HG03097 (cell line): ENCODE measurements around the gene SCARB2.

Experiments used
- ATAC-seq: cut with Tn5 transposase; IDR thresholded peaks from one replicate; pipeline ENCODE4 v1.9.1; 2021; ENCODE audit not compliant: unreplicated experiment, low FRiP score

SCARB2 gene

GRCh38 chr4:76160355-76160754, 53.3 kb downstream of the SCARB2 start:
- no peak for ATAC-seq

- no peak for ATAC-seq
Measured at GRCh38 chr4:76156635-76157034, 57.0 kb downstream of the SCARB2 start.

GRCh38 chr4:76155979-76156378, 57.6 kb downstream of the SCARB2 start:
- ATAC-seq = no peak

DNA sequence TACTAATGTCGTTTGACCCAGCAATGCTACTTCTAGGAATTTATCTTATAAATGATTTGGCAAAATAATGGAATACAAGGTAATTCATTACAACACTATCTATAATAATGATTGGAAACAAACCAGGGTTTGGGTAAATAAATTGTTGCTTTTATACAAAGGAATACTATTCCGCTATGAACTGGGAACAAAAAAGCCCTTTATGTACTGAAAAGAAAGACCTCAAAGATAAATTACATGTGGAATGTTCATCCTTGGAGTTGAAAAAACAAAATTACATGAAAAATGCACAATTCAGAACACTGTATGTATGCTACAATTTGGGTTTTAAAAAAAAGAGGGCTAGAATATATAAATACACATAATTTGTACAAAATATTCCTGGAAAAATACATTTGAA, 60.3 kb downstream of the SCARB2 start:
- ATAC-seq = no peak

GRCh38 chr4:76148142-76148865, 65.3 kb downstream of the SCARB2 start, which contains the start of gene NUP54:
Gene NUP54 (minus strand): TSS chr4:76148397. CDS start chr4:76148374, 23 bp downstream.
- peak; percentile 98 for ATAC-seq

DNA sequence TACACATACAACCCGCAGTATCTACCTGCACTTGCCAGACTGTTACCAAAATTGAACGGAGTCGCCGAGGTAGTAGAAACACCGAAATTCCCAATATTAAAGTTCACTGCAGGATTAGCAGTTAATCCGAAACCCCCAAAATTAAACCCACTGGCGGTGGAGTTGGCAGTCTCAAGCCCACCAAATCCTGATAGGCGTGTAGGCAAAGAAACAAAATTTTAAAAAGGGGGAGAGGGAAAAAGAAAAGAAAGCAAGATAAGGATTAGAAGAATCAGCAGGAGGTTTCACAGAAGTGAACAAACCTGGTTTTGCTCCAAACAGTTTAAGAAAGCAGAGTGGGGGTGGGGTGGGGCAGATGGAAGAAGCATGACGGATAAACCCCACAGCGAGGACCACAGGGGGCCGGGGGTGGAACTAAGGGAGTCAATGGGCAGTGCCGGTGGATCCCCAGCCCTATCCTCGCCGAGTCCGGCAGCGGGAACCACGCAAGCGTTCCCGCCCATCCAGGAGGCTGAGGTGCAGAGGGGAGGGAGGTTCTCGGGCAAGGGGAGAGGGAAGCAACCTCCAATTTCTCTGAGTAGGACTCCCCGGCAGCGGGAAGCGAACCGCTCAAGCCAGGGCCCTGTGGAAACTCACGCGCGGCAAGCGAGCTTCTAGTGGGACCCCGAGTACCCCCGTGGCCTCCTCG, 66.0 kb downstream of the SCARB2 start:
- ATAC-seq = peak; percentile 31

DNA sequence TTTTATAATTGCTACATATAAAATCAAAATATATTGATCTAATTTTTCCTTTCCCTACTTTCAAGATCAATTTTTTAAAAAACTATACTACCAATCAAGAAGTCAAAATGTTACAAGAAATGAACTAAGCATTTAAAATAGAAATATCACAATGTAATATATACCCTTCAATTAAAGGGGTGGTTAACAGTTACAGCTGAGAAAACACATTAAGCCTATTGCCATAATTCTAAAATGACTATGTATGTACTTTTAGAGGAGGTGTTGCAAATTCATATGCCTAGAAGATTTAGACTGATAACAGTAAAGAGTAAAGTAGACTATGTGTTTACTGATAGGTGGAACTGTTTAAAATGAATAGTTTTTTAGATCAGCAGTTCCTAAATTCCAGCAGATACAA, 69.1 kb downstream of the SCARB2 start:
- ATAC-seq = no peak

- ATAC-seq = no peak
Measured at GRCh38 chr4:76141241-76141640, 72.4 kb downstream of the SCARB2 start.

DNA sequence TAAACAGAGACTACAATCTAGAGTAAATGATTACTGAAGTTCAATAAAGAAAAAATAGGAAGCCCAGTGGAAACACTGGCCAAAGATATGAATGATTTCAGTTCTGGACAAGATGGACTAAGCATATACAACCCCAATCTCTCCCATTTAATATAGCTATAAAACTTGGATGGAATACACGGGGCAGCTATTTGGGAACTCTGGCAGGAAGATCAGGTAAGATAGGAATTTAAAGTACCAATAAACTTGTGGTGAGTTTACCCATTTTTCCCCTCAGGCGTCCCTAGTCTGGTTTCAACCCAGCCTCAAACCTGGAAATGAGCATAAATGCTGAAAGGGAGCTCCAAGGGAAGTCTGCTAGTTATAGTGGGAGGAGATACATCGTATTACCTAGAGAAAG, 85.9 kb downstream of the SCARB2 start:
- no peak for ATAC-seq

DNA sequence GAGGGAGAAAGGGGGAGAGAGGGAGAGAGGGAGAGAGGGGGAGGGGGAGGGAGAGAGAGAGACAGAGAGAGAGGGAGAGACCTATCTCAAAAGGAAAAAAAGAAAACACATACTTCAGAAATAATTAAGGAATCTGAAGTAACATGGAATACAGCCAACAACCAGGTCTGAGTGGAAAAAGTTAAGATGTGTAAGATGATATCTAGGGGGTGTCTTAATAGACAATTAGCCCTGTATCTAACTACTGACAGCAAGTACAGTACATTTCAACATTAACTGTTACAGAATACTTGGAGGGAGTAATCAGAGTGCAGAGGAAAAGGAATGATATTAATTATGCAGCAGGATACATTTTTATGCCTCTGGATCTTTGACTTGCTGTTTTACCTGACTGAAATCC, 87.8 kb downstream of the SCARB2 start:
- no peak for ATAC-seq

- ATAC-seq = no peak
Measured at GRCh38 chr4:76120199-76120598, 93.4 kb downstream of the SCARB2 start.

GRCh38 chr4:76117536-76117935, 96.1 kb downstream of the SCARB2 start:
- ATAC-seq = no peak

GRCh38 chr4:76116821-76117220, 96.8 kb downstream of the SCARB2 start:
- no peak for ATAC-seq
